GM18499 (cell line): ENCODE data around the gene NKD1.

Experiments
- ATAC-seq: cut with Tn5 transposase; IDR thresholded peaks from one replicate; pipeline ENCODE4 v1.9.1; 2021; ENCODE audit warnings: moderate number of reproducible peaks; ENCODE audit not compliant: insufficient read depth, unreplicated experiment

The NKD1 gene

GRCh38 chr16:50519001-50519400 lies 29.2 kb upstream of the NKD1 start:
- no peak for ATAC-seq

GRCh38 chr16:50519602-50520001 lies 28.6 kb upstream of the NKD1 start:
- no peak for ATAC-seq

GRCh38 chr16:50520451-50521245 lies 27.5 kb upstream of the NKD1 start:
- no peak for ATAC-seq

- no peak for ATAC-seq
Observed at GRCh38 chr16:50521246-50521900, 26.8 kb upstream of the NKD1 start.

GRCh38 chr16:50522324-50522723 lies 25.9 kb upstream of the NKD1 start:
- no peak for ATAC-seq

- no peak for ATAC-seq
Observed at GRCh38 chr16:50523710-50524109, 24.5 kb upstream of the NKD1 start.

GRCh38 chr16:50525262-50525661 lies 22.9 kb upstream of the NKD1 start:
- ATAC-seq = no peak

GRCh38 chr16:50525716-50526115 lies 22.5 kb upstream of the NKD1 start:
- no peak for ATAC-seq

- ATAC-seq = no peak
Observed at GRCh38 chr16:50526249-50526648, 21.9 kb upstream of the NKD1 start.

GRCh38 chr16:50526796-50527195 lies 21.4 kb upstream of the NKD1 start:
- no peak for ATAC-seq

GRCh38 chr16:50528820-50529219 lies 19.4 kb upstream of the NKD1 start:
- ATAC-seq = no peak

- no peak for ATAC-seq
Observed at GRCh38 chr16:50529334-50529733, 18.9 kb upstream of the NKD1 start.

GRCh38 chr16:50530277-50531236 lies 17.6 kb upstream of the NKD1 start:
- no peak for ATAC-seq

- ATAC-seq = no peak
Observed at GRCh38 chr16:50531359-50531758, 16.8 kb upstream of the NKD1 start.

GRCh38 chr16:50531901-50532300 lies 16.3 kb upstream of the NKD1 start:
- no peak for ATAC-seq

GRCh38 chr16:50532576-50532975 lies 15.6 kb upstream of the NKD1 start:
- ATAC-seq = no peak

GRCh38 chr16:50533317-50533716 lies 14.9 kb upstream of the NKD1 start:
- no peak for ATAC-seq

- ATAC-seq = no peak
Observed at GRCh38 chr16:50534091-50534490, 14.1 kb upstream of the NKD1 start.

- no peak for ATAC-seq
Observed at GRCh38 chr16:50534556-50534955, 13.6 kb upstream of the NKD1 start.

GRCh38 chr16:50534958-50535357 lies 13.2 kb upstream of the NKD1 start:
- ATAC-seq = no peak
